CD4-positive, alpha-beta T cell (primary cell): ENCODE measurements around the gene EXOC1. TPM values are rescaled to one million over a fixed set of nuclear protein-coding genes. Genes with fewer than 3 reads are reported as not detected.
A peak's percentile ranks its signal among the peaks of the same experiment; 100 is the strongest.

Experiments used
- ATAC-seq: fragments of 200-7000 bp; cut with Tn5 transposase; one replicate; pipeline ENCODE4 v1.10.0; 2022; ENCODE audit warnings: mild to moderate bottlenecking; ENCODE audit not compliant: poor library complexity
- CTCF ChIA-PET: fragments of 350-600 bp; sonication (Branson Sonifier 250); formaldehyde crosslinking; loops from one replicate; lab custom pipeline; 2021; ENCODE audit warnings: antibody characterized with exemption, inconsistent platforms; lab: Charles Lee
- POLR2A ChIA-PET: fragments of 350-600 bp; sonication (Branson Sonifier 250); formaldehyde crosslinking; loops from one replicate; lab custom pipeline; 2021; ENCODE audit warnings: antibody characterized with exemption, inconsistent platforms; lab: Charles Lee
- DNase-seq, 14 experiments: peaks; one replicate each; pipeline ENCODE4 v3.0.0-alpha.2; 2013 to 2020; ENCODE audit warnings: mixed read lengths in 2 of 14
- H3K27ac ChIP-seq, 2 donors: one replicate each; pipeline versions ENCODE4 v1.5.1 to v1.7.0; 2013; ENCODE audit warnings: low read length in 2 of 2, low read depth in 1 of 2, mild to moderate bottlenecking in 1 of 2
- H3K27me3 ChIP-seq, 2 experiments: 1 replicate in 1 of 2; 2 replicates in 1 of 2; pipeline versions ENCODE4 v1.6.1 to v1.7.0; 2013; ENCODE audit warnings: low read length in 2 of 2, control low read depth in 1 of 2, mild to moderate bottlenecking in 1 of 2, moderate library complexity in 1 of 2; ENCODE audit not compliant: insufficient read depth in 2 of 2, control insufficient read depth in 1 of 2
- H3K36me3 ChIP-seq: one replicate; pipeline ENCODE4 v1.6.1; 2013; ENCODE audit warnings: low read length, control low read depth; ENCODE audit not compliant: insufficient read depth
- H3K4me1 ChIP-seq: one replicate; pipeline ENCODE4 v1.6.1; 2013; ENCODE audit warnings: low read length, control low read depth; ENCODE audit not compliant: insufficient read depth
- H3K4me3 ChIP-seq: one replicate; pipeline ENCODE4 v1.5.1; 2013; ENCODE audit warnings: mild to moderate bottlenecking, low read length, moderate library complexity
- H3K9me3 ChIP-seq, 2 experiments: 1 replicate in 1 of 2; 2 replicates in 1 of 2; pipeline versions ENCODE4 v1.6.1 to v1.7.0; 2013; ENCODE audit warnings: low read length in 2 of 2, mild to moderate bottlenecking in 2 of 2, control low read depth in 1 of 2, moderate library complexity in 1 of 2; ENCODE audit not compliant: control insufficient read depth in 1 of 2, insufficient read depth in 1 of 2
- H3K27ac Mint-ChIP-seq: one replicate; pipeline ENCODE4 v1.8.0; 2020; ENCODE audit warnings: mixed read lengths
- H3K27me3 Mint-ChIP-seq: one replicate; pipeline ENCODE4 v1.8.0; 2021; ENCODE audit warnings: mixed read lengths
- H3K36me3 Mint-ChIP-seq: one replicate; pipeline ENCODE4 v1.8.0; 2021; ENCODE audit warnings: low read depth, mixed read lengths
- H3K4me1 Mint-ChIP-seq: one replicate; pipeline ENCODE4 v1.8.0; 2021; ENCODE audit warnings: low read depth, mixed read lengths
- H3K4me3 Mint-ChIP-seq: one replicate; pipeline ENCODE4 v1.8.0; 2020; ENCODE audit warnings: mild to moderate bottlenecking, mixed read lengths
- H3K9me3 Mint-ChIP-seq: one replicate; pipeline ENCODE4 v1.8.0; 2020; ENCODE audit warnings: mixed read lengths
- CTCF ChIP-seq: fragments of 200-600 bp; IDR thresholded peaks from one replicate; pipeline ENCODE4 v1.8.0; 2022; ENCODE audit warnings: antibody characterized with exemption, mild to moderate bottlenecking
- intact Hi-C, 2 experiments: fragments of 100-400 bp; cut with DNase I in 1 of 2; cut with micrococcal nuclease in 1 of 2; formaldehyde crosslinking; loops; one replicate each; pipeline versions ENCODE4 v1.15.1 to v1.9.0; 2023 to 2025; cut with DNase I, micrococcal nuclease
- total RNA-seq, 174 experiments: library from RNA in 2 of 174; stranded (reverse) in 2 of 174; gene quantifications; one replicate each; pipeline ENCODE4 v1.2.3 and lab custom pipeline; 2021 to 2026

EXOC1 gene
- total RNA-seq, 2 experiments from 2014 or later, result 15.2 to 15.7 TPM

DNA sequence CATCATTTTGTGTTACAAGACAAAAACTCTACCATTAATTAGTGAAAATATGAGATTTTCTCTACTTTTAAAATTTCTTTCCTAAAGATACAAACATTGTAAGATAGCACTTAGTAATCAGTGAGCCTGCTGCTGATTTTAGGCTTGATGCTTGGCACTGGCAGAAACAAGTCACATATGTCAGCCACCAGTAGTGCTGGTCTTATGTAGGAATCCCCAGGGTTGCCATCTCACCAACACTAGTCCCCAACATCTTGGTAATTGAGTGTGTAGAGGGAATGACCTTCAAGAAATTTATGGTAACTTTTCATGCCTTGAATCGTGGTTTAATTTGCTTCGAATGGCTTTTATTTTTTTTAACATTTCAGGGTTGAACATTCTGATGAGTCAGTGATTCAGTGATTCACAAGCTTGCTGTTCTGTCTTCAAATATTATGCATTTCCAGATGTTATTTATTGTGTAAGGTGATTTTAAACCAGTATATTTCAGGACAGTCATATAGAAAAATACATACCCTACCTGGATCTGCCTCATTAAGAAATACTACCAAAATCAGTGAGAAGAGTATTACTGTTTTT, 11.9 kb downstream of the EXOC1 start:
- ChIA-PET CTCF (interaction anchor here (0.7 to 3.6 kb wide), 3 partner anchors 12 to 83 kb away, joined by 3 to 22 read pairs (median 4); partner anchors contain the start of genes CEP135 and EXOC1), POLR2A (interaction anchor here (1.2 to 2.0 kb wide), 2 partner anchors 83 to 447 kb away, joined by 3 to 7 read pairs; partner anchors contain the start of gene CEP135)
- intact Hi-C loops, result loop anchor here (5.0 to 10.0 kb wide), 5 partner anchors 318 to 1543 kb away; partner anchors contain the start of genes AASDH (in 1 of the 2), CLOCK (in 1 of the 2) and SRD5A3 (in 1 of the 2)
- Histone ChIP-seq H3K4me3 (no peak overlapping the region), H3K27ac (no peak overlapping the region), H3K9me3 (no peaks in the 10 kb centered on the region), H3K36me3 (peaks cover 54% of the 10 kb centered on the region), H3K4me1 (no peaks in the 10 kb centered on the region), H3K27me3 (no peaks in the 10 kb centered on the region)
- DNase-seq (no peak), ATAC-seq (no peak)
- peaks cover 74% of the 10 kb centered on the region for H3K36me3 Mint-ChIP-seq
- peaks cover 24% of the 10 kb centered on the region for H3K4me1 Mint-ChIP-seq
- H3K4me3 Mint-ChIP-seq, result no peak overlapping the region
- no peak for TF ChIP-seq CTCF
- H3K27ac Mint-ChIP-seq, result no peak overlapping the region
- H3K9me3 Mint-ChIP-seq, result no peaks in the 10 kb centered on the region
- H3K27me3 Mint-ChIP-seq, result no peaks in the 10 kb centered on the region

DNA sequence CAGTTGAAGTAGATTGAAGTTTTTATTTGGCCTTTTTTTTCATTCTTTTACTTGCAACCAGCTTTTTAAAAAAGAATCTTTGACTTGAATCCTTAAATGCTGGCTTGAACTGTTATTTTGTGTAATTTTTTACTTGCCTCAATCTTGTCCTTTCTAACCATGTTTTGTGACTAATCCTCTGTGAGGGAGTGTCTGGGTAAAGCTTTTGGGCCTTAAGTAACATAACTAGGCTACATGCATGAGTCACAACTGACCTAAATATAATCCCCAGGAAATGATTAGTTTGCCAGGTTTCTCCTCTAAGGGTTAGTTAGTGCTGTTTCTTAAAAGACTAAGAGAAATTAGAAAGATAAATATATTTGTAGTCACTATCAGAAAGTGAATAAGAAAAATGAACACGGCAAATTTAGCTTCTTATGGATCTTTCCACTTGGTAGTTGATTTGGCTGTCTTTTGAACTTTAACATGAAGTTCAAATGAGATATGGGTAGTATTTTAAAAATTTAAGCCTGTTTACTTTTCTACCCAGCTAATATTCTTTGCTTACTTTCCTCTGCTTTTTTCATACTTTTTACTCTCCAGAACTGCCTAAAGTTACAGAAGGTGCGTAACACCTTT, 13.0 kb downstream of the EXOC1 start:
- ChIA-PET POLR2A (interaction anchor here (1.0 to 2.0 kb wide), 3 partner anchors 82 to 467 kb away, joined by 3 to 7 read pairs (median 3); partner anchors contain the start of gene CEP135), CTCF (interaction anchor here (0.6 to 3.6 kb wide), 11 partner anchors 11 to 321 kb away, joined by 3 to 22 read pairs (median 4); partner anchors contain the start of genes CEP135 and EXOC1)
- Histone ChIP-seq H3K36me3 (peaks cover 56% of the 10 kb centered on the region), H3K27me3 (no peaks in the 10 kb centered on the region), H3K9me3 (no peaks in the 10 kb centered on the region), H3K4me1 (no peaks in the 10 kb centered on the region), H3K27ac (peak overlapping the region in 1 of 2 donors; percentile 33), H3K4me3 (no peak overlapping the region)
- peak; percentile 72 for ATAC-seq
- intact Hi-C loops, result loop anchor here (5.0 to 10.0 kb wide), 5 partner anchors 319 to 1544 kb away; partner anchors contain the start of genes AASDH (in 1 of the 2), CLOCK (in 1 of the 2) and SRD5A3 (in 1 of the 2)
- Mint-ChIP-seq H3K27me3 (no peaks in the 10 kb centered on the region), H3K27ac (peak overlapping the region; percentile 48), H3K9me3 (no peaks in the 10 kb centered on the region), H3K4me1 (peaks cover 19% of the 10 kb centered on the region), H3K36me3 (peaks cover 77% of the 10 kb centered on the region), H3K4me3 (no peak overlapping the region)
- TF ChIP-seq CTCF, result no peak
- DNase-seq, result peak in 3 of 14 experiments; percentile 48 to 70 (median 55)

DNA sequence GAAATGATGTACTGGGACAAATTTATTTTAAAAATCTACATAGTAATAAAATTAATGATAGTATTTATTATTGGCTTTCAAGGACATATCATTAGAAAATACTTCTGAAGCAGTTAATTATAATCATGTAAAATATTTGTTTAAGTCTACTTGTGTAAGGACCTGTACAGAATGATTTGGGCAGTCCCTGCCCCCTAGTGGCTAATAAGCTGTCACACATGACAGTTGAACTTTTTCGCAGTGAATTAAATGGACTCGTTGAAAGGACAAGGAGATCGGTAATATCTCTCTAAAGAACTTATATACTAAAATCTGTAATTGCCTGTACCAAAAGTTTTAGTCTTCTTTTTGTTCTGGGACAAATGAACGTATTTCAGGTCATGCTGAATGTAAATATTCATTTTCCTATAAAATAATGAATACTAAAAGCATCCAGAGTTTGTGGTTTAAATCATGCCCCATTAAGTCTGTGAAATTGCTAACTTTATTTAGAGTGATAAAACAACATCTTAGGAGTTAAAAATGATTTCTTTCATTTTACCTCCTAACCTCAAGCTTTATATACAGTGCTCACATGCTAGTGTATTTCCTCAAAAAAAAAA, 13.6 kb downstream of the EXOC1 start:
- Histone ChIP-seq H3K27me3 (no peaks in the 10 kb centered on the region), H3K9me3 (no peaks in the 10 kb centered on the region), H3K27ac (no peak overlapping the region), H3K36me3 (peaks cover 61% of the 10 kb centered on the region), H3K4me1 (no peaks in the 10 kb centered on the region), H3K4me3 (no peak overlapping the region)
- H3K27me3 Mint-ChIP-seq, result no peaks in the 10 kb centered on the region
- DNase-seq (peak in 6 of 14 experiments; percentile 9 to 74 (median 50)), ATAC-seq (peak; percentile 91)
- no peaks in the 10 kb centered on the region for H3K9me3 Mint-ChIP-seq
- H3K27ac Mint-ChIP-seq, result no peak overlapping the region
- peaks cover 17% of the 10 kb centered on the region for H3K4me1 Mint-ChIP-seq
- TF ChIP-seq CTCF, result peak; percentile 99
- intact Hi-C loops, result loop anchor here (5.0 to 10.0 kb wide), 5 partner anchors 320 to 1545 kb away; partner anchors contain the start of genes AASDH (in 1 of the 2), CLOCK (in 1 of the 2) and SRD5A3 (in 1 of the 2)
- no peak overlapping the region for H3K4me3 Mint-ChIP-seq
- POLR2A ChIA-PET, result interaction anchor here (0.6 to 2.0 kb wide), 3 partner anchors 82 to 468 kb away, joined by 3 to 7 read pairs (median 3); partner anchors contain the start of gene CEP135
- CTCF ChIA-PET, result interaction anchor here (0.6 to 3.6 kb wide), 13 partner anchors 10 to 594 kb away, joined by 3 to 22 read pairs (median 4); partner anchors contain the start of genes CEP135 and EXOC1
- H3K36me3 Mint-ChIP-seq, result peaks cover 74% of the 10 kb centered on the region
